Endothelial cell of umbilical vein (primary cell): ENCODE results near the gene RAB3IP. TPM values are rescaled to one million over a fixed set of nuclear protein-coding genes. Genes with fewer than 3 reads are reported as not detected.

Source experiments
- BruUV-seq: library from RNA; stranded (reverse); fragments of 400-500 nt; replicated peaks from 2 replicates; lab custom pipeline; 2021; lab: Mats Ljungman, UMichigan
- CTCF ChIA-PET: fragments of 300-600, 350-600 bp; sonication (Branson Sonifier 250); formaldehyde crosslinking; loops from one replicate; lab custom pipeline; 2021; ENCODE audit warnings: antibody characterized with exemption, inconsistent platforms; lab: Charles Lee
- POLR2A ChIA-PET: fragments of 300-600, 350-600 bp; sonication (Branson Sonifier 250); formaldehyde crosslinking; loops from one replicate; lab custom pipeline; 2021; ENCODE audit warnings: antibody characterized with exemption, inconsistent platforms; lab: Charles Lee
- DNase-seq: peaks from one replicate; pipeline ENCODE4 v3.0.0-alpha.2; 2011; ENCODE audit warnings: low read depth, low spot score
- FAIRE-seq: peaks from 2 replicates; lab custom pipeline; 2011; peaks lifted over from hg19 to GRCh38; lab: Jason Lieb, UNC
- H2AFZ ChIP-seq: 2 replicates; pipeline ENCODE4 v1.6.0; 2012; ENCODE audit warnings: low read depth, low read length, control low read depth, inconsistent platforms
- H3K27ac ChIP-seq: 2 replicates; pipeline ENCODE4 v1.5.1; 2011; ENCODE audit warnings: low read depth, mild to moderate bottlenecking, control low read depth, low read length, moderate library complexity; ENCODE audit not compliant: insufficient read depth
- H3K27me3 ChIP-seq, 2 experiments: 2 replicates each; pipeline versions ENCODE4 v1.6.0 to v1.6.1; 2011; ENCODE audit warnings: low read length in 2 of 2, mixed read lengths in 1 of 2; ENCODE audit not compliant: control insufficient read depth in 2 of 2, insufficient read depth in 2 of 2
- H3K36me3 ChIP-seq, 2 experiments: 2 replicates in 1 of 2; 3 replicates in 1 of 2; pipeline ENCODE4 v1.5.1; 2011; ENCODE audit warnings: low read length in 2 of 2, mild to moderate bottlenecking in 1 of 2, moderate library complexity in 1 of 2; ENCODE audit not compliant: control insufficient read depth in 2 of 2, insufficient read depth in 2 of 2; ENCODE audit errors: extremely low read depth in 1 of 2
- H3K4me1 ChIP-seq: 3 replicates; pipeline ENCODE4 v1.5.1; 2011; ENCODE audit warnings: mild to moderate bottlenecking, low read length; ENCODE audit not compliant: control insufficient read depth, insufficient read depth; ENCODE audit errors: extremely low read depth
- H3K4me2 ChIP-seq: 2 replicates; pipeline ENCODE4 v1.6.1; 2011; ENCODE audit warnings: low read length, control low read depth, mixed read lengths; ENCODE audit not compliant: insufficient read depth
- H3K4me3 ChIP-seq, 3 experiments: fragments of 200-600 bp in 1 of 3; sonication (generic), shearing (Covaris generic) in 1 of 3; replicated peaks in 1 of 3; 2 replicates each; pipeline ENCODE4 v1.5.1; 2011 to 2016; ENCODE audit warnings: control low read depth in 3 of 3, low read length in 3 of 3, mild to moderate bottlenecking in 2 of 3, inconsistent platforms in 1 of 3, low read depth in 1 of 3, moderate library complexity in 1 of 3; ENCODE audit not compliant: insufficient read depth in 1 of 3
- H3K79me2 ChIP-seq: 2 replicates; pipeline ENCODE4 v1.6.0; 2012; ENCODE audit warnings: low read length, inconsistent platforms; ENCODE audit not compliant: control insufficient read depth, insufficient read depth
- H3K9ac ChIP-seq: replicated peaks from 2 replicates; pipeline ENCODE3; 2011; ENCODE audit warnings: low read length, control low read depth; ENCODE audit not compliant: insufficient read depth; ENCODE audit errors: extremely low read depth
- H3K9me1 ChIP-seq: replicated peaks from 3 replicates; pipeline ENCODE4 v1.6.0; 2011; ENCODE audit warnings: mild to moderate bottlenecking, low read length; ENCODE audit not compliant: control insufficient read depth, insufficient read depth; ENCODE audit errors: extremely low read depth
- H3K9me3 ChIP-seq: replicated peaks from 2 replicates; pipeline ENCODE4 v1.5.1; 2012; ENCODE audit warnings: low read length, inconsistent platforms; ENCODE audit not compliant: control insufficient read depth, insufficient read depth
- H4K20me1 ChIP-seq: replicated peaks from 2 replicates; pipeline ENCODE3; 2011; ENCODE audit warnings: mild to moderate bottlenecking, low read length; ENCODE audit not compliant: control insufficient read depth, insufficient read depth; ENCODE audit errors: extremely low read depth
- CTCF ChIP-seq, 2 donors: IDR thresholded peaks; 1 replicate in 1 of 2; 2 replicates in 1 of 2; pipeline ENCODE4 v1.5.1; 2011; ENCODE audit warnings: low read length in 2 of 2, mild to moderate bottlenecking in 2 of 2, moderate library complexity in 2 of 2, control low read depth in 1 of 2, inconsistent platforms in 1 of 2, low read depth in 1 of 2; ENCODE audit not compliant: insufficient read depth in 1 of 2; ENCODE audit errors: extremely low read depth in 1 of 2
- EZH2 ChIP-seq: IDR thresholded peaks from 2 replicates; pipeline ENCODE4 v1.6.1; 2012; ENCODE audit warnings: borderline replicate concordance, low read depth, mild to moderate bottlenecking, moderate library complexity, low read length, inconsistent platforms; ENCODE audit not compliant: severe bottlenecking
- FOS ChIP-seq: IDR thresholded peaks from 2 replicates; pipeline ENCODE4 v1.6.1; 2011; ENCODE audit warnings: mild to moderate bottlenecking, low read length, moderate library complexity, borderline replicate concordance; ENCODE audit not compliant: insufficient read depth
- GATA2 ChIP-seq: IDR thresholded peaks from 2 replicates; pipeline ENCODE4 v1.7.0; 2011; ENCODE audit warnings: low read depth, mild to moderate bottlenecking, moderate library complexity, mixed read lengths, low read length; ENCODE audit not compliant: insufficient read length, insufficient read depth
- JUN ChIP-seq: IDR thresholded peaks from 2 replicates; pipeline ENCODE4 v1.6.1; 2011; ENCODE audit warnings: borderline replicate concordance, low read depth; ENCODE audit not compliant: insufficient read length, insufficient read depth
- MAX ChIP-seq: IDR thresholded peaks from 2 replicates; pipeline ENCODE4 v1.6.1; 2011; ENCODE audit not compliant: insufficient read depth, insufficient read length
- MYC ChIP-seq: IDR thresholded peaks from one replicate; pipeline ENCODE4 v1.6.1; 2011; ENCODE audit warnings: mild to moderate bottlenecking, low read depth, low read length
- POLR2A ChIP-seq: IDR thresholded peaks from 2 replicates; pipeline ENCODE4 v1.6.1; 2012; ENCODE audit warnings: low read depth, mild to moderate bottlenecking, control low read depth, low read length
- POLR2AphosphoS5 ChIP-seq: IDR thresholded peaks from 2 replicates; pipeline ENCODE4 v1.6.1; 2012; ENCODE audit warnings: low read depth, mild to moderate bottlenecking, control low read depth, low read length, moderate library complexity; ENCODE audit not compliant: insufficient read depth
- dilution Hi-C: fragments of 300-500 bp; cut with MboI; formaldehyde crosslinking; loops from one replicate; pipeline ENCODE4 v1.15.0; 2019; ENCODE audit warnings: low sequenced_read_pairs; ENCODE audit not compliant: extremely low pct_ligation_motif_present
- intact Hi-C: fragments of 100-400 bp; cut with micrococcal nuclease; formaldehyde crosslinking; loops from one replicate; pipeline ENCODE4 v1.10.0; 2022
- polyA plus RNA-seq, 4 experiments: library from polyadenylated mRNA; depleted of rRNA in 3 of 4; stranded (reverse) in 3 of 4; unstranded in 1 of 4; fragments of >200 nt; gene quantifications; 2 replicates each; pipeline versions ENCODE4 v1.2.1 to v1.2.3, GENCODE V29; 2011 to 2012; ENCODE audit warnings: missing spikeins in 1 of 4
- total RNA-seq: library from RNA; stranded (reverse); gene quantifications from 2 replicates; pipeline ENCODE4 v1.2.3, GENCODE V29; 2021

Gene RAB3IP
- total and polyA plus RNA-seq, 2 donors (not counting 3 experiments of a cell fraction or from before 2014, with no cell fraction given) = 9.6 to 13.3 TPM

GRCh38 chr12:69837191-69837590 lies 98.5 kb downstream of the RAB3IP start:
- H3K4me1 ChIP-seq = no peaks in the 10 kb centered on the region
- H3K9ac ChIP-seq = no peak overlapping the region
- no peaks in the 10 kb centered on the region for H4K20me1 ChIP-seq
- dilution Hi-C loops = no loop called here
- H3K36me3 ChIP-seq = no peaks in the 10 kb centered on the region
- ChIA-PET POLR2A (no interaction called here), CTCF (no interaction called here)
- no peak overlapping the region for H3K27ac ChIP-seq
- no peaks in the 10 kb centered on the region for H3K9me3 ChIP-seq
- intact Hi-C loops = no loop called here
- TF ChIP-seq POLR2A (no peak), GATA2 (no peak), MYC (no peak), MAX (no peak), POLR2AphosphoS5 (no peak), JUN (no peak), FOS (no peak), CTCF (IDR thresholded peaks at IDR 0.05; ENCODE audit: extremely low read depth in 1 of 2, insufficient read depth in 1 of 2, low read depth in 1 of 2, low read length in 2 of 2) (no peak), EZH2 (no peak)
- H3K4me2 ChIP-seq = no peak overlapping the region
- no TSS peak for BruUV-seq
- H3K4me3 ChIP-seq = no peak overlapping the region
- DNase-seq (no peak), FAIRE-seq (no peak)
- no peak overlapping the region for H2AFZ ChIP-seq
- H3K79me2 ChIP-seq = no peaks in the 10 kb centered on the region
- peaks cover 0 to 3% of the 10 kb centered on the region in 2 experiments for H3K27me3 ChIP-seq
- H3K9me1 ChIP-seq = no peaks in the 10 kb centered on the region
